ENCODE measurements around the gene GABBR2. TPM values are rescaled to one million over a fixed set of nuclear protein-coding genes. Genes with fewer than 3 reads are reported as not detected.

The GABBR2 gene
- total RNA-seq, 1 donor from 2014 or later = not detected

GRCh38 chr9:98374385-98375051 lies 334.2 kb downstream of the GABBR2 start:
- intact Hi-C loops (cut with micrococcal nuclease) = no loop called here

GRCh38 chr9:98373609-98374008 lies 335.1 kb downstream of the GABBR2 start:
- intact Hi-C loops (cut with micrococcal nuclease) = no loop called here

- intact Hi-C loops (cut with micrococcal nuclease) = no loop called here
Observed at GRCh38 chr9:98372077-98372836, 336.5 kb downstream of the GABBR2 start.

GRCh38 chr9:98370976-98371315 lies 337.8 kb downstream of the GABBR2 start:
- intact Hi-C loops (cut with micrococcal nuclease) = no loop called here

GRCh38 chr9:98370300-98370975 lies 338.3 kb downstream of the GABBR2 start:
- intact Hi-C loops (cut with micrococcal nuclease) = no loop called here

- intact Hi-C loops (cut with micrococcal nuclease) = no loop called here
Observed at GRCh38 chr9:98369896-98370295, 338.8 kb downstream of the GABBR2 start.

GRCh38 chr9:98369471-98369870 lies 339.3 kb downstream of the GABBR2 start:
- intact Hi-C loops (cut with micrococcal nuclease) = no loop called here

GRCh38 chr9:98369066-98369425 lies 339.7 kb downstream of the GABBR2 start:
- intact Hi-C loops (cut with micrococcal nuclease) = no loop called here

GRCh38 chr9:98368366-98369065 lies 340.2 kb downstream of the GABBR2 start:
- intact Hi-C loops (cut with micrococcal nuclease) = no loop called here

- intact Hi-C loops (cut with micrococcal nuclease) = no loop called here
Observed at GRCh38 chr9:98367923-98368322, 340.8 kb downstream of the GABBR2 start.

- intact Hi-C loops (cut with micrococcal nuclease) = no loop called here
Observed at GRCh38 chr9:98367371-98367900, 341.3 kb downstream of the GABBR2 start.

GRCh38 chr9:98365781-98366180 lies 343.0 kb downstream of the GABBR2 start:
- intact Hi-C loops (cut with micrococcal nuclease) = no loop called here

GRCh38 chr9:98365227-98365669 lies 343.5 kb downstream of the GABBR2 start:
- intact Hi-C loops (cut with micrococcal nuclease) = no loop called here

GRCh38 chr9:98364086-98364485 lies 344.6 kb downstream of the GABBR2 start:
- intact Hi-C loops (cut with micrococcal nuclease) = no loop called here

GRCh38 chr9:98363644-98364043 lies 345.1 kb downstream of the GABBR2 start:
- intact Hi-C loops (cut with micrococcal nuclease) = no loop called here

- intact Hi-C loops (cut with micrococcal nuclease) = no loop called here
Observed at GRCh38 chr9:98362624-98363252, 346.0 kb downstream of the GABBR2 start.

GRCh38 chr9:98361645-98362044 lies 347.1 kb downstream of the GABBR2 start:
- intact Hi-C loops (cut with micrococcal nuclease) = no loop called here

GRCh38 chr9:98360176-98360708 lies 348.5 kb downstream of the GABBR2 start:
- intact Hi-C loops (cut with micrococcal nuclease) = no loop called here

GRCh38 chr9:98359569-98359968 lies 349.2 kb downstream of the GABBR2 start:
- intact Hi-C loops (cut with micrococcal nuclease) = no loop called here

GRCh38 chr9:98357921-98358535 lies 350.7 kb downstream of the GABBR2 start:
- intact Hi-C loops (cut with micrococcal nuclease) = no loop called here

All from T-helper 1 cell treated with Interleukin-12 subunit alpha and Interleukin-12 subunit beta and Interleukin-4 antibody, amounts not matched to agents 30 ng/mL and 1 ng/mL, for 36 hours (primary cell).